ENCODE measurements around the gene RPS18. TPM values are rescaled to one million over a fixed set of nuclear protein-coding genes. Genes with fewer than 3 reads are reported as not detected.

RPS18 gene
- total and polyA plus RNA-seq, 2 of the 13 experiments (the other 11 are each of a cell fraction or from before 2014, with no cell fraction given), result 3,896 to 5,806 TPM

- no peak for TF ChIP-seq ZNF367 (CRISPR knock-in tag; IDR thresholded peaks at IDR 0.05; ENCODE audit: borderline replicate concordance)
- TF ChIP-seq HMGXB3 (CRISPR knock-in tag; IDR thresholded peaks at IDR 0.05; ENCODE audit: borderline replicate concordance), result no peak
- no peak for TF ChIP-seq REL (CRISPR knock-in tag; conservative IDR thresholded peaks at IDR 0.05)
- TF ChIP-seq GZF1 (CRISPR knock-in tag; IDR thresholded peaks at IDR 0.05), result no peak
- TF ChIP-seq TOPORS (CRISPR knock-in tag; IDR thresholded peaks at IDR 0.05), result no peak
- TF ChIP-seq ZNF292 (CRISPR knock-in tag; IDR thresholded peaks at IDR 0.05; ENCODE audit: borderline replicate concordance, low read depth), result no peak
- peak; percentile 24; the same call in 1 of the 2 replicates for TF ChIP-seq GATAD2A (CRISPR knock-in tag; IDR thresholded peaks at IDR 0.05)
- no peak; the same call in 1 of the 2 replicates for TF ChIP-seq ZGPAT (CRISPR knock-in tag; IDR thresholded peaks at IDR 0.05)
- no peak for TF ChIP-seq ZSCAN31 (CRISPR knock-in tag; IDR thresholded peaks at IDR 0.05; ENCODE audit: low read depth)
- 0 out of 2 replicates have a peak, but pooled peaks have one; percentile 18 for TF ChIP-seq NRL (CRISPR knock-in tag; IDR thresholded peaks at IDR 0.05; ENCODE audit: borderline replicate concordance)
- TF ChIP-seq FOXP4 (CRISPR knock-in tag; IDR thresholded peaks at IDR 0.05), result peak; percentile 48; the same call in 1 of the 2 replicates
- peak; percentile 18; the same call in 1 of the 2 replicates for TF ChIP-seq TARDBP (CRISPR knock-in tag; IDR thresholded peaks at IDR 0.05)
- no peak for TF ChIP-seq ZNF275 (CRISPR knock-in tag; IDR thresholded peaks at IDR 0.05; ENCODE audit: borderline replicate concordance)
- TF ChIP-seq ZNF30 (CRISPR knock-in tag; IDR thresholded peaks at IDR 0.05), result no peak
- no peak for TF ChIP-seq CBX2 (IDR thresholded peaks at IDR 0.05; ENCODE audit: low read depth, low read length)
- TF ChIP-seq CBX2 (CRISPR knock-in tag; IDR thresholded peaks at IDR 0.05; ENCODE audit: low read depth), result no peak
- TF ChIP-seq TAF1 (CRISPR knock-in tag; IDR thresholded peaks at IDR 0.05), result no peak
- TF ChIP-seq NFIC (IDR thresholded peaks at IDR 0.05; ENCODE audit: low read length), result no peak
Measured at GRCh38 chr6:33247977-33248642, 23.8 kb upstream of the RPS18 start (continued).

All from HepG2 (cell line).